Esophagus squamous epithelium (tissue), 5 donors: ENCODE data around the gene PTMS. TPM values are rescaled to one million over a fixed set of nuclear protein-coding genes. Genes with fewer than 3 reads are reported as not detected.
"Not testable (repeated sequence)": the region's sequence is repeated elsewhere in the genome, so short reads cannot be mapped to it uniquely, and the experiment has no call there.

Experiments
- DNase-seq: peaks from one replicate; lab custom pipeline; 2025; lab: John Stamatoyannopoulos, UW
- H3K27ac ChIP-seq, 4 donors: fragments of 200-600 bp; sonication (generic); one replicate each; pipeline ENCODE4 v1.5.1; 2016 to 2019; ENCODE audit warnings: mild to moderate bottlenecking in 1 of 4
- H3K27me3 ChIP-seq, 4 donors: fragments of 200-600 bp; sonication (generic); 1 replicate in 3 of 4; 2 replicates in 1 of 4; pipeline versions ENCODE4 v1.5.1 to v1.6.0; 2017 to 2021; ENCODE audit warnings: antibody characterized with exemption in 1 of 4
- H3K36me3 ChIP-seq, 3 donors: fragments of 200-600 bp; sonication (generic); one replicate each; pipeline ENCODE4 v1.5.1; 2016 to 2019
- H3K4me1 ChIP-seq, 3 donors: fragments of 200-600 bp; sonication (generic); one replicate each; pipeline ENCODE4 v1.5.1; 2017 to 2019
- H3K4me3 ChIP-seq, 4 donors: fragments of 200-600 bp; sonication (generic); 1 replicate in 3 of 4; 2 replicates in 1 of 4; pipeline ENCODE4 v1.5.1; 2016 to 2019; ENCODE audit warnings: mild to moderate bottlenecking in 2 of 4, moderate library complexity in 1 of 4
- H3K9me3 ChIP-seq, 3 donors: fragments of 200-600 bp; sonication (generic); one replicate each; pipeline ENCODE4 v1.5.1; 2016 to 2019
- POLR2A ChIP-seq, 4 donors: fragments of 450-650 bp; IDR thresholded peaks; one replicate each; pipeline ENCODE4 v1.6.1; 2017; ENCODE audit warnings: antibody characterized with exemption in 4 of 4, mild to moderate bottlenecking in 4 of 4, moderate library complexity in 3 of 4
- WGBS, 2 donors: methylation state at CpG; one replicate each; pipeline ENCODE4 v1.1.5; 2018; 5-methylcytosine and 5-hydroxymethylcytosine counted together
- intact Hi-C: fragments of 100-400 bp; cut with DNase I; formaldehyde crosslinking; loops from one replicate; pipeline ENCODE4 v1.15.0; 2022
- total RNA-seq, 4 donors: library from RNA; depleted of rRNA; stranded (reverse); fragments of >200 nt; gene quantifications; one replicate each; pipeline ENCODE4 v1.1.0, GENCODE V29; 2016
- TF ChIP-seq, protein P1 (sequence below), 6 experiments: fragments of 450-650 bp in 4 of 6; fragments of 200-600 bp in 2 of 6; sonication (generic) in 2 of 6; IDR thresholded peaks; one replicate each; pipeline ENCODE4 v1.5.1; 2016 to 2019; ENCODE audit warnings: antibody characterized with exemption in 6 of 6, mild to moderate bottlenecking in 4 of 6, moderate library complexity in 4 of 6
- donor health status: DM: yes; HTN: yes; CAD: no.

The PTMS gene
- total RNA-seq, 4 donors from 2014 or later = 78.2 to 149 (median 123) TPM

DNA sequence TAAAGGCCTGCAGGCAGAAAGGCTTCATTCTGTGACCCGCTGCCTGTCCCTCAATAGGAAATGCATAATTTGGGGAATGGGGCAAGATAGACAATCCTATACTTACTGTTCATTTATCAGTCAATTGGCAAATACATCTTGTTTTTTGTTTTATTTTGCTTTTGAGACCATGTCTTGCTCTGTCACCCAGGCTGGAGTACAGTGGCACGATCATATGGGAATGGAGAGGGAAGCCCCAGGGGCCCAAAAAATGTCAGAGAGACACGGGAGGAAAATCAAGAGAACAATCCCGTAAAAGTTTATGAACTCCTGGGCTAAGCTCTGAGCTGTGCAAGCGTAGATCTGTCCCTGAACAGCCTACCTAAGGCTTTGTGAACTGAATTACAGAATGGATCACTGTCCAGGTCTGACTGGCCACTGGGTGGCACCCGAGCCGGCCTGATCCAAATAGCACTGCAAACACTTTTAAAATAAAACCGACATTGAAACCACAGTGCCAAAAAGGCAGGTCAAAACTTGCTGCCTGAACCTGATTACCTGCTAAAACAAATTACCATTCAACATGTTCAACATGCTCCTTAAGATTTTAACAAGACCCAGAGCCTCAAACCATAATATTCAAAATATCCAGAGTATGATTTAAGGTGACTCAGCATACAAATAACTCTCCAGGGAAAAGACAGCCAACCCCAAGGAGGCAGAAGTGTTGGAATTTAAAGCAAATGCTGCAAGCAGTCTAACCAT, 30.5 kb upstream of the PTMS start:
- no peak for DNase-seq
- TF ChIP-seq, protein P1, sequence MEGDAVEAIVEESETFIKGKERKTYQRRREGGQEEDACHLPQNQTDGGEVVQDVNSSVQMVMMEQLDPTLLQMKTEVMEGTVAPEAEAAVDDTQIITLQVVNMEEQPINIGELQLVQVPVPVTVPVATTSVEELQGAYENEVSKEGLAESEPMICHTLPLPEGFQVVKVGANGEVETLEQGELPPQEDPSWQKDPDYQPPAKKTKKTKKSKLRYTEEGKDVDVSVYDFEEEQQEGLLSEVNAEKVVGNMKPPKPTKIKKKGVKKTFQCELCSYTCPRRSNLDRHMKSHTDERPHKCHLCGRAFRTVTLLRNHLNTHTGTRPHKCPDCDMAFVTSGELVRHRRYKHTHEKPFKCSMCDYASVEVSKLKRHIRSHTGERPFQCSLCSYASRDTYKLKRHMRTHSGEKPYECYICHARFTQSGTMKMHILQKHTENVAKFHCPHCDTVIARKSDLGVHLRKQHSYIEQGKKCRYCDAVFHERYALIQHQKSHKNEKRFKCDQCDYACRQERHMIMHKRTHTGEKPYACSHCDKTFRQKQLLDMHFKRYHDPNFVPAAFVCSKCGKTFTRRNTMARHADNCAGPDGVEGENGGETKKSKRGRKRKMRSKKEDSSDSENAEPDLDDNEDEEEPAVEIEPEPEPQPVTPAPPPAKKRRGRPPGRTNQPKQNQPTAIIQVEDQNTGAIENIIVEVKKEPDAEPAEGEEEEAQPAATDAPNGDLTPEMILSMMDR (IDR thresholded peaks at IDR 0.05) = peak; percentile 49 to 85 (median 78)
- no peak for TF ChIP-seq POLR2A (IDR thresholded peaks at IDR 0.05)
- Histone ChIP-seq H3K4me3 (no peak overlapping the region), H3K9me3 (no peaks in the 10 kb centered on the region), H3K36me3 (peaks cover 9 to 40% (median 14%) of the 10 kb centered on the region in 3 donors), H3K27me3 (no peaks in the 10 kb centered on the region), H3K27ac (peak overlapping the region; percentile 31 to 61 (median 54)), H3K4me1 (peaks cover 0 to 16% (median 4%) of the 10 kb centered on the region in 3 donors)
- WGBS, 2 donors = 27 to 41% methylated on average over 6 to 8 of the region's 8 CpGs
- intact Hi-C loops = loop anchor here (5.0 kb wide), 1 partner anchor 92 kb away; the partner anchor contains the start of gene P3H3

DNA sequence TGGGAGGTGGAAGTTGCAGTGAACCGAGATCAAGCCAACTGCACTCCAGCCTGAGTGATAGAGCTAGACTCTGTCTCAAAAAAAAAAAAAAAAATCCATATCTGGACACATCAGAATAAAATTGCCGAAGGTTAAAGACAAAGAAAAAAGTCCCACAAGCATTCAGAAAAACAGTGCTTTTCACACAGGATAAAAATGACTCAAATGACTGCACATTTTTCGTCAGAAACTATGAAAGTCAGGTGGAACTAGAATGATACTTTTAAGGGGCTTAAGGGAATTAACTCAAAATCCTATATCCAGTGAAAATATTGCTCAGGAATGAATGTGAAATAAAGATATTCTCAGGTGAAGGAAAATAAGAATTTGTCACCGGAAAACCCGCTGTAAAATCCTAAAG, 29.4 kb upstream of the PTMS start:
- peaks cover 0 to 28% (median 3%) of the 10 kb centered on the region in 3 donors for H3K36me3 ChIP-seq
- no peak overlapping the region for H3K4me3 ChIP-seq
- 94 to 95% methylated on average over 5 of the region's 5 CpGs for WGBS, 2 donors
- DNase-seq = no peak
- no peaks in the 10 kb centered on the region for H3K27me3 ChIP-seq
- TF ChIP-seq, protein P1 (IDR thresholded peaks at IDR 0.05) = no peak
- no peak for TF ChIP-seq POLR2A (IDR thresholded peaks at IDR 0.05)
- H3K27ac ChIP-seq = no peak overlapping the region
- H3K9me3 ChIP-seq = no peaks in the 10 kb centered on the region
- H3K4me1 ChIP-seq = peaks cover 0 to 16% (median 4%) of the 10 kb centered on the region in 3 donors
- intact Hi-C loops = loop anchor here (5.0 kb wide), 1 partner anchor 91 kb away; the partner anchor contains the start of gene P3H3

DNA sequence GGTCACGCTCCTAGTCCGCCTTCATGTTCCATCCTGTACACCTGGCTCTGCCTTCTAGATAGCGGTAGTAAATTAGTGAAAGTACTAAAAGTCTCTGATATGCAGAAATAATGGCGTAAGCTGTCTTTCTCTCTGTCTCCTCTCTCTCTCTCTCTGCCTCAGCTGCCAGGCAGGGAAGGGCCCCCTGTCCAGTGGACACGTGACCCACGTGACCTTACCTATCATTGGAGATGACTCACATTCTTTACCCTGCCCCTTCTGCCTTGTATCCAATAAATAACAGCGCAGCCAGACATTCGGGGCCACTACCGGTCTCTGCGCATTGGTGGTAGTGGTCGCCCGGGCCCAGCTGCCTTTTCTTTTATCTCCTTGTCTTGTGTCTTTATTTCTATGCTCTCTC, 24.1 kb upstream of the PTMS start:
- DNase-seq, H3K4me1 ChIP-seq, H3K27me3 ChIP-seq, H3K4me3 ChIP-seq, intact Hi-C loops, H3K9me3 ChIP-seq, H3K27ac ChIP-seq: not testable (repeated sequence)
- H3K36me3 ChIP-seq = peaks cover 0 to 11% (median 6%) of the 10 kb centered on the region in 3 donors
- WGBS, 2 donors = 81 to 82% methylated on average over 10 of the region's 12 CpGs

DNA sequence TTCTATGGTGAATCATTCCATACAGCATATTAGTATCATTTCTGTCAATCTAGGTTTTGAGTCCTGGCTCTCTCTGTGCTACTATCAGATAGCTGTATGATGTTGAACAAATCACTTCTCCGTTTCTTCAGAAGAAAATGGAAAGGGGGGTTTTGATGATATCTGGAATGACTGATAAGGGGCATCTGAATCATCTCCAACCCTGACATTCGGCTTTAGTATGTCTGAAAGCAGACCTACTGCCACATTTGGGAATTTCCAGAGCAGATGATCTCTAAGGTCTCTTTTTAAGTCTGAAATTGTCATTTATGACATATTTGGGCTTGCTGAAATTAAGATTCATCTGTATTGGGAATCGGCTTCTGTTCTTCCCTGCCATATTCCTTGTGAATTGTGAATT, 23.3 kb upstream of the PTMS start:
- peaks cover 4 to 18% (median 12%) of the 10 kb centered on the region in 3 donors for H3K36me3 ChIP-seq
- 74 to 80% methylated on average over 3 of the region's 3 CpGs for WGBS, 2 donors
- no peaks in the 10 kb centered on the region for H3K27me3 ChIP-seq
- DNase-seq = no peak
- H3K4me3 ChIP-seq = no peak overlapping the region
- intact Hi-C loops = no loop called here
- TF ChIP-seq, protein P1 (IDR thresholded peaks at IDR 0.05) = no peak
- no peak for TF ChIP-seq POLR2A (IDR thresholded peaks at IDR 0.05)
- peaks cover 0 to 8% (median 0%) of the 10 kb centered on the region in 3 donors for H3K4me1 ChIP-seq
- no peaks in the 10 kb centered on the region for H3K9me3 ChIP-seq
- no peak overlapping the region for H3K27ac ChIP-seq

DNA sequence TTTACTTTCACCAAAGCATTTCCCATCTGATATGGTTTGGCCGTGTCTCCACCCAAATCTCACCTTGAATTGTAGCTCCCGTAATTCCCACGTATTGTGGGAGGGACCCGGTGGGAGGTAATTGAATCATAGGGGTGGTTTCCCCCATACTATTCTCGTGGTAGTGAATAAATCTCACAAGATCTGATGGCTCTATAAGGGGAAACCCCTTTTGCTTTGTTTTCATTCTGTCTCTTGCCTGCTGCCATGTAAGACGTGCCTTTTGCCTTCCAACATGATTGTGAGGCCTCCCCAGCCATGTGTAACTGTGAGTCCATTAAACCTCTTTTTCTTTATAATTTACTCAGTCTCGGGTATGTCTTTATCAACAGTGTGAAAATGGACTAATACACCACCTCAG, 22.9 kb upstream of the PTMS start:
- H3K27me3 ChIP-seq, DNase-seq, H3K9me3 ChIP-seq, intact Hi-C loops, H3K4me3 ChIP-seq, H3K27ac ChIP-seq, H3K4me1 ChIP-seq: not testable (repeated sequence)
- peaks cover 8 to 23% (median 16%) of the 10 kb centered on the region in 3 donors for H3K36me3 ChIP-seq
- WGBS, 2 donors = 45 to 50% methylated on average over 7 of the region's 7 CpGs
